Fibroblast of peridontal ligament (primary cell): ENCODE results near the gene SPAG8.

ENCODE experiments used
- DNase-seq: peaks from one replicate; pipeline ENCODE4 v3.0.0-alpha.2; 2010; ENCODE audit errors: extremely low read depth

Gene SPAG8

DNA sequence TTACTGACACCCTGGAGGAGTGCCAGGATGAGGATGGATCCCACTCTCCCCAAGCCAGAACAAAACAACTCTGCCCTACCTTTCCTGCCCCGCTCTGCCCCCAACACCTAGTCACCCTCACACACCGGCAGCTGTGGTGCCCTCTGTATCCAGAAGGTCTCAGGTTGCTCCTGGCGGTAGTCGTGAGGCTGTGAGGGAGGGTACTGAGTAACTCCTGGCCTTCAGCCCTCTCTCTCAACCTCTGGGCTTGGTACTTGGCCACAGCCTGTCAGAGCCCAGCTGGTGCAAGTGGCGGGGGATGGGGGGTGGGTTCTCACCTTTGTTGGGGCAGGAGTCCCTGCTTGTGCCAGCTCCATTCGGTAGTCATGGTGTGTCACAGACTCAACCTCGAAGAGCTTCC lies 1.9 kb downstream of the SPAG8 start:
- no peak for DNase-seq

GRCh38 chr9:35808433-35808832 lies 3.6 kb downstream of the SPAG8 start:
- DNase-seq, result no peak

GRCh38 chr9:35806101-35806500 lies 6.0 kb downstream of the SPAG8 start:
- no peak for DNase-seq

GRCh38 chr9:35801328-35802128 lies 10.5 kb downstream of the SPAG8 start:
- no peak for DNase-seq

DNA sequence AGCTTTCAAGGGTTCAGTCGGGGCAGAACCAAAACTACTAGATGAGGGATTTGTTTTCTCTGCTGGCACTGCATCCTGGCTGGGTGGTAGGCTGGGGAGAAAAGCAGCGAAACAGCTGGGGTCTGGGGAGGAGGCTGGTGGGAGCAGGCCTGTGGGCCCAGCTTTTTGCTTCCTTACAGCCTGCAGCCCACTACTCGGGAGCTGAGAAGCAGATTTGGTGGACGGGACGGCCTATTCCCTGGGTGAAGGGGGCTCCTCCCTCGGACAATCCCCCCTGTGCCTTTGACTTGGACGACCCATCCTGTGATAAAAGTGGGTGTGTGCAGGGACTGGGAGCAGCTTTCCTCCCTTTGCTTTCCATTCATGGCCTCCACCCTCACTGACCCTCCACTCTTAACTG lies 11.5 kb downstream of the SPAG8 start:
- DNase-seq, result no peak

DNA sequence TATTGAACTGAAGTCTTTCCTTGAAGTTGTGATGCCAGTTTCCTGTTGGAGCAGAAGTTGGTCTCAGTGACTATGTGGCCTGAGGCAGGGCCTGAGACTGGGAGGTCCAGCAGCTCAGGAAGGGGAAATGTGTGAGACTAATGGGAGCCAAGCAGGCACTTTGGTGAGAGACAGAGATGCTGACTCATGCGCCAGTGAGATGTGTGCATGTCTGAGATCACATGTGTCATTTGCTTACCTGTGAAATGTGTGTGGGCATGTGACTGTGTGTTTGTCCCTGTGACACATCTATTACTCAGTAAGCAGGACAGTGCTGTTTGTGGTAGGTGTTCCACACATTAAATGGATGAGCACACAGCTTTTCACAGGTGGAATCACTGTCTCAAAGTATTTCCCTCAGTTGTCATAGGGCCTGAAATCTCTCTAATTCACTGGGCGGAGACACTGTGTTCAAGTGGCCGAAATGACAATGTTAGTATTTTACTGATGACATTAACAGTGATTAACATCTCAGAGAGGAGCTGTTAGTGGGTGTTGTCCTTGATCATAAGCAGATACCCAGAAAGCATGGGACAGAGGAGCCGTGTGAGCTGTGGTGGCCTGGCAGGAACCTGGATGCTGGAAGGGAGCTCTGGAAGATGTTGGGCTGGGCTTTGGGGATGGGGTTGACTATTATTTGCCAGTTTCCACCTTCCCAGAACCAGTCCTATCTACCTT lies 13.2 kb downstream of the SPAG8 start:
- no peak for DNase-seq

DNA sequence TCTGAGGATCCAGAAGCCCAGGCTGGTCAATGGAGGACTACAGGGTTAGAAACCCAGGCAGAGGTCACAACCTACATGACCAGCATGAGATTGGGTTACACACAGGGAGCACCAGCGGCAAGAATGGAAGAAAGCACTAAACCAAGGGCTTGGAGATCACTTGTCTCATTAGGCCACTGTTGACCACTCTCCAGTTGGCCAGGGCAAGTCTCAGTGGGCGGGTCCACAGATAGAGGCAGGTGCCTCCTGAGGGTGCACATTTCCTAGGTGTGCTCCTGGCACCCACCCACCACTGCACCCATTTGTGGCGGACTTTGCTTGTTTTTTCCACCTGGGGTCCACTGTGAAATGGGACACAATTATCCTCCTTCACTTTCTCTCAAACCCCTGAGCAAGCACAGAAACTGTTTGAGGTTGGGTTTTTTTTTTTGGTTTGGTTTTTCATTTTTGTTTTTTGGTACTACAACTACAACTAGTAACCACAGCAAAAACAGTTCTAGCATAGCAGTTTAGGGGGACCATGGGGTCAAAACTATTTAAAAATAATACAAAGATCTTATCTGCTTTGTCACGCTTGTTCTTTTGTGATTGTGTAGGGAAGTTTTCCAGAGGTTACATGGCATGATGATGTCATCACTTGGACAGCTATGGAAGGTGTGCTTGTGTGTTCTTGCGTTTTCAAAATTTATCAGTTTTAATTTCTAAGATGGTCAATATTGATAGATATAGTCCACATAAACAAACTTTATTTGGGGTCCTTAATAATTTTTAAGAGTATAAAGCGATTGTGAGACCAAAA lies 14.6 kb downstream of the SPAG8 start:
- no peak for DNase-seq

GRCh38 chr9:35795695-35796094 lies 16.4 kb downstream of the SPAG8 start:
- no peak for DNase-seq

DNA sequence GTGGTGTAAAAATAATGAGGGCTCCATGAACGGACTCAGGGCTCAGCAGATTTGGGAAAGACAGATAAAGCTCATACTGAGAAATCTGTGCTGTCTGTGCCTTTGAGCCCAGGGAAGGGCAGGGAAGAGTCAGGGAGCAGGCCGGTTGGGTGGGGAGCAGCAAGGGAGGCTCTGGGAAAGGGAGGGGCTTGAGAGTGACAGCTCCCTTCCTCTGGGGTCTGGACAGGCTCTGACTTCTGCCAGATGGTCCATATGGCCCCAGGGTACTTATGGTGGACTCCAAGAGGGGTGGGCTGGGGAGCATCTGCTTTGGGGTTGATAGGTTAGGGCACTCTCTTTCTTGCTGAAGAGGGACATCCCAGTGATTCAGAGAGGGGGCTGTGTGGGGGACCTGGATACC lies 18.6 kb downstream of the SPAG8 start:
- DNase-seq, result no peak

DNA sequence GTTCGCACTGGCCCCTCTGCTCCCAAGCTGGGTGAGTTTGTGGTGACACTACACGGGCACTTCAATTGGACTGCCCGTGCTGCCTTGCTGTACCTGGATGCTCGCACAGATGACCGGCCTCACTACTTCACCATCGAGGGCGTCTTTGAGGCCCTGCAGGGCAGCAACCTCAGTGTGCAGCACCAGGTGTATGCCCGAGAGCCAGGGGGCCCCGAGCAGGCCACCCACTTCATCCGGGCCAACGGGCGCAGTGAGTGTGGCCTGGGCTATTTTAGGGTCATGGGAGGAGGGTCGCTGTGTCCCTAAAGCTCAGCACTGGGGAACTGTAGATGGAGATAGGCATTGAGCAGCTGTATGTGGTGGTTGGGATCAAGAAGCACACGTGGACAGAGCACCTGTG lies 19.2 kb downstream of the SPAG8 start:
- DNase-seq, result no peak

DNA sequence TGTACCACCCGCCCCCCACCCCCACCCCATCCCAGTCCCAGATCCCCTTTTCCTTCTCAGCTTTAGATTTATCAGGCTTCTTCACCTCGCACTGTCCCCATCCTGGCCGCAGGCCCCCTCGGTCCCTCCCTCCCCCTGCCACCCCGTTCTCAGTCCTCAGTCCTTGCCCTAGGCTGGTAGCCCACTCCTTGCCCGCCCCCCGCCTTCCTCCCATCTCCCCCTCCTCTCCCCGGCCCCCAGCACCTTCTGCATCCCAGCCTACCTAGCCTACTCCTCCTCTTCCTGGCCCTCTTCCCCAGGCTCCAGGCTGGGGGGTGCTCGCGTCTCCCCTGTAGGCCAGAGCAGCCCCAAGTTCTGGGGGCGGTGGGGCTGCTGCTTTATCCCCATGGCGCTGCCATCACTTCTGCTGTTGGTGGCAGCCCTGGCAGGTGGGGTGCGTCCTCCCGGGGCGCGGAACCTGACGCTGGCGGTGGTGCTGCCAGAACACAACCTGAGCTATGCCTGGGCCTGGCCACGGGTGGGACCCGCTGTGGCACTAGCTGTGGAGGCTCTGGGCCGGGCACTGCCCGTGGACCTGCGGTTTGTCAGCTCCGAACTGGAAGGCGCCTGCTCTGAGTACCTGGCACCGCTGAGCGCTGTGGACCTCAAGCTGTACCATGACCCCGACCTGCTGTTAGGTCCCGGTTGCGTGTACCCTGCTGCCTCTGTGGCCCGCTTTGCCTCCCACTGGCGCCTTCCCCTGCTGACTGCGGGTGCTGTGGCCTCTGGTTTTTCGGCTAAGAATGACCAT lies 19.8 kb downstream of the SPAG8 start:
- no peak for DNase-seq

DNA sequence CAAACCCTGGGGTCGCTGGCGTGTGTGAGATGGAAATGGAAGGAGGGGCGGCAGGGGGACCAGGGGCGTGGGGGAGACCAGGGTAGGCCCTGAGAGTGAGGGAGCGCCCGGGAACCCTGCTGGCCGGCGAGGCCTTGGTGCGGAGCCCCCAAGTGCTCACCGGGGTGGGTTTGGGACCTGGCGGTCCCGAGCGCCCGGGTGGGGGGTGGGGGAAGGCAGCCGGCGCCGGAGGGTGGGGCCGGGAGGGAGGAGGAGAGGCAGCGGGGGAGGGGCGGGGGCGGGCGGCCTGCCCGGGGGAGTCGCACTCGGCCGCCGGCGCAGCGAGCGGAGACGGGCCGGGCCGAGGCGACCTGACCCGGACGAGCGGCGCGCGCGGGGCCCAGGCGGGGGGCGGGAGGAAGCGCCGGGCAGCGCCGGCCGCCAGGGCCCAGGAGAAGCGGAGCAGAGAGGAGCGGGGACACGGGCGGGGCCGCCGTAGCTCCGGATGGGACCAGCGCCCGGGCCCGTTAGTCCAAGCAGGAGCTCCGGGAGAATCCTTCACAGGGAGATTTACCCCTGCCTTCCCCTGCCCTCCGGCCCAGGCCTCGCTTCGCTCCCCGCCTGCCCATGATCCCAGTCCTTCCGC lies 20.7 kb downstream of the SPAG8 start, which contains the start of gene NPR2:
Gene NPR2 (plus strand): TSS at position 295 of the 625 bp plus-strand sequence. CDS start 818 bp downstream, outside the sequence.
- DNase-seq, result no peak

GRCh38 chr9:35790385-35791296 lies 21.4 kb downstream of the SPAG8 start:
- DNase-seq, result peak; percentile 90

DNA sequence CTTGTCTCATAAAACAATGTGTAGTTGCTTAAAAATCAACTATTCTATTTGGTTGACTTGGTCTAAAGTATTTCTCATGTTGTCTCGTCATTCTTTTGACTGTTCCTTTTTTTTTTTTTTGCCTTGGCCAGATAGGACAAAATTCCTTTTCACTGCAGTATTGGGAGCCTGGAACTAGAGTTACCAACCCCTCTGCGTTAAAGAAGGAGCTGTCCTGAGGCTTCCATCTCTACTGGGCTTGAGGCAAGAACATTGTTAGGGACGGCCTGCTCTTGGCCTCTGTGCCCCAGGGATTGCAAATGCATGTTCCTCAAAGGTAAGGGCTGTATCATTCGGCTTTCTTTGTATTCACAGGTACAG lies 22.1 kb downstream of the SPAG8 start:
- no peak for DNase-seq

DNA sequence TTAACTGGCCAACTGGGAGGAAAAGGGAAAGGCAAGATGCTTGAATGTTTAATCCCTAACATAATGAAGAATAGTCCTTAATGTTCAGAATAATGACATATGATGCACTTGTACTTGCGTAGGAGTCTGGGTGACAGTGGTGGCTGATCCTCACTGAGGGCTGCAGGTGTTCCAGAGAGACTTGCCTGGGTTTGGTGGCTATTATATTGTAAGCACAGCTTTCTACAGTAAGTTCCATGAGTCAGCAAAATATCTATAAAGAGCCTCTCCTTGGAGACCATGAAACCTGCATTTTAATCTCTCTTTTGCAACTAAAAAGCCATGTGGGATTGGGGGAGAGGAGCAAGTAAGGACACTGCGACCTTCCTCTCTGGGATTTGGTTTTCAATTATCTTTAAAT lies 22.5 kb downstream of the SPAG8 start:
- DNase-seq, result no peak

DNA sequence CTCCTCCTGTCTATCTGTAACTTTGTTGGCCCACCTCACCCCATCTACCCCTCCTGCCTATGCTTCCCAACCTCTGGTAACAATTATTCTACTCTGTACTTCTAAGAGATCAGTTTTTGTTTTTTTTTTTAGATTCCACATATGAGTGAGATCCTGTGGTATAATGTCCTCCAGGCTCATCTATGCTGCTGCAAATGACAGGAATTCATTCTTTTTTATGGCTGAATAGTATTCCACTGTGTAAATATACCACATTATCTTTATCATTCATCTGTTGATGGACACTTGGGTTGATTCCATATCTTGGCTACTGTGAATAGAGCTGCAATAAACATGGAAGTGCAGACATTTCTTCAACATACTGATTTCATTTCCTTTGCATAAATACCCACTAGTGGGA lies 28.6 kb downstream of the SPAG8 start:
- DNase-seq, result no peak

GRCh38 chr9:35781066-35781465 lies 31.0 kb downstream of the SPAG8 start:
- no peak for DNase-seq

DNA sequence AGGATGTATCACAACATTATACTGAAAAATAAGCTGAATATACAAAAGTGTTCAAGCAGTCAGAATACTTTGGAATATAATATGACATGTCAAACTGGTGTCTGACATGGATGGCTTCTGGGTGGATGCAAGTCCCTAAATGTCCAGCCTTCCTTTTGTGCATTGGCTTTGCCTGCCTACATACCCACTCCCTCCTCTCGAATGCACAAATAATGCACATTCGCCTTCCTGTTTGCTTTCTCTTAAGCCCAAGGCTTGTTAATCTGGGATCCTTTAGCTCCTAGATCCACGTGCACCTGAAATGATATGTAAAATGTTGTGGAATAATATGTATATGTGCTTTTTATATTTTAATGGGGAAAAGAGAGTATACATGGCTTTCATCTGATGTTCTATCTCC lies 33.6 kb downstream of the SPAG8 start:
- no peak for DNase-seq

- DNase-seq, result no peak
These were observed 36.0 kb downstream of the SPAG8 start for GRCh38 chr9:35776018-35776417.
